ENCODE measurements around the gene ABCD3.
"Not testable (repeated sequence)": the region's sequence is repeated elsewhere in the genome, so short reads cannot be mapped to it uniquely, and the experiment has no call there.

ABCD3 gene

DNA sequence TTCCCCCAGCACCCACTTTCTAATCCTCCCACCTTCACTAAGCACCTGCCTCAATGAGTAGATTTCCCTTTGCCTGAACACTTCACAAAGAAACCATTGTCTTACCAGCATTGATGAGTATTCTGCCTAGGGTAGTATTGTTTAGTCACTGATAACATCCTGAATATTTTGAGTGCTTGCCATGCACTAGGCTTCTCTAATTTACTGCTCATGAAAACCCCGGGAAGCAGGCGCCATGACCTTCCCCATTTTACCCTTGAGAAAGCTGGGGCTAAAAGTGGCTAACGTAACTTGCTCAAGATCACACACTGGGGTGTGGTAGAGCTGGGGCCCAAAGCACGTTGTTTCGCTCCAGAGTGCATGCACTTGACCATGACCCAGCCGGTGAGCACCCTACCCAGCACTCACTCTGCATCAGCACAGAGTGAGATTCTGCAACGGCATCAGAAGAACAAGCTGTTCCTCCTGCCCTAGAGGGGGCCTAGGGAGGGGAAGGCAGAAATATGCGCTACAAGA lies 133.9 kb downstream of the ABCD3 start:
- DNase-seq: no peak

DNA sequence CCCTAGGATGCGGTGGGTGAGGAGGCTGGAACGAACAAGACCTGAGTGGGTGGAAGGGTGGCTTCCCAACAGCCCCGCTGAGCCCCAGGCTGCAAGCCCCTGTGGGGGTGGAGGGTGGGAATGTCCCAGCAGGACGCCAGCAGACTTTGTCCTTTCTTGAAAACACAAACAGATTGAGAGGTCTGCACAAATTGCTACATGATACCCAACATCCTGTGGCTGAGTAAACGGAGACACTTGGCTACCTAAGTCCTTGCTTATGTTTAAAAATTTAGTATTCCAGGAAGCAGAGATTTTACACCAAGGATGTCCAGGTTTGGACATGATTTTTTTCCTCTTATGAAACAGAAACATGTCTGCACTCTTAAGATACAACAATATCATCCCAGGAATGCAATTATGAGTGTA lies 135.1 kb downstream of the ABCD3 start:
- no peak for DNase-seq

DNA sequence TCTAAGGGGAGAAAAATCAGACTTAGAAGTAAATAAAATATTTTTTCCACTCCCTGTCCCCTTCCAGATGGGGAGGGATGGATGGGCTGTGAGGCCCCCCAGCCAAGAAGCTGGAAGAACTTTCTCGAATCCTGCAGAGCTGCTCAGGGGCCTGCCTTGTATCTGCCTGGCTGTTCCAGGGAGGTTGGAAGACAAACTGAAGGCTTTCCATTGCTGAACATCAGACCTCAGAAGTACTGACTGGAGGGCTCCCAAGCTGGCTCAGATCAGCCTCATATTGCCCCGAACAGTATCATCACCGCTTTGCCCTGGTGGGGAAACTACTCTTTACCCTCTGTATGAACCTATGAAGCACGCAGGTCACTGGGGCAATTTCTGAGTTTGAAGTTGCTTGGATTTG lies 135.7 kb downstream of the ABCD3 start:
- DNase-seq: no peak

DNA sequence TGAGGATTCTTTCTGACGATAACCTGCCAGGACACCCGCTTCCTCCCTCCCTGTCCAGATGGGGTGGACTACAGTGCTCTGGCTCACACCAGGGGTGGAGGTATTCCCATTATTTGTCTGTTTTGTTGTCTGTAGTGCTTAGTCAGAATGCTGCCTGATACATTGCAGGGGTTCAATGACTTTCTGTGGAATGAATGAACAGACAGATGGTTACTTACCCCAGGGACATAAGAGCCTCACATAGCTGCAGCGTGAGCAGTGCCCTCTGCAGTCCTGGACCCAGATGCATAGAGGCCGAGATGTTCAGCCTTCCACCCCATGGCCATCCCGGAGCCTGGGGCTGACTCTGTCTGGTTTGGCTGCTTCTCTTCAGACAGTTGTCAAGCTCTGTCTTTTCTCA lies 136.4 kb downstream of the ABCD3 start:
- no peak for DNase-seq

DNA sequence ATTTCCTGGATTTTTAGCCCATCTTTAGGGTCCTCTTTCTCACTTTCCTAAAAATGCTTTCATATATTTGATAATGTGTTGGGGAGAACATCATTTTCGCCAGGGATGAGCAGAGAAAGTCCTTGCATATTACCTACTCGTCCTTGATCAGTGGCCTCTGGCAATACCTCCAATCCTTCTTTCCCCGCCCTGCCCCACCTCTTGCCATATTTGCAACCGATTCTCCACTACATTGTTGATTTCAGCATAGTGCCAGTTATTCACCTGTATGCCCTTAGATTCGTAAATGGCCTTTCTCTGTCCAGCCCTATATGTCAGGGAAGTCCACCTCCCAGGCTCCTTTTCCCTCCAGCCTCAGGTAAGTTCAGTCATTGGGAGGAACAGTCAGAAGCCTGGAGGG lies 136.9 kb downstream of the ABCD3 start:
- DNase-seq: no peak

DNA sequence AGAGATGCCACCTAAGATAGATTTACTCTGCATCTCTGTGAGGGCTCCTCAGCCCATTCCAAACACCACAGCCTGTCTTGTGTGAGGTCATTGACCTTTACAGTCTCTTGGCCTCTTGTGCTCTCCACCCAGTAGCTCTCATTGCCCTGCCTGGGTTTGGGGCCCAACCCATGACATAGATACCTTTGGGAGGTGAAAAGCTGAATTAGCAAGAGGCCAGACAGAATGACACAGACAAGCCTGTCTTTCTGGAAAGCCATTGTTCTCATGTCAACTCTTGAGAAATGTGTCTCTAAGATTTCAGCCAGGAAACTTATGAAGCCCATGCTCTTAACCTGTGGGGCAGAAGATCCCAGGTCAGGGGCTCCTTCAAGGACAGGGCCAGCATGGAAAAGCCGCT lies 141.7 kb downstream of the ABCD3 start:
- DNase-seq: no peak

DNA sequence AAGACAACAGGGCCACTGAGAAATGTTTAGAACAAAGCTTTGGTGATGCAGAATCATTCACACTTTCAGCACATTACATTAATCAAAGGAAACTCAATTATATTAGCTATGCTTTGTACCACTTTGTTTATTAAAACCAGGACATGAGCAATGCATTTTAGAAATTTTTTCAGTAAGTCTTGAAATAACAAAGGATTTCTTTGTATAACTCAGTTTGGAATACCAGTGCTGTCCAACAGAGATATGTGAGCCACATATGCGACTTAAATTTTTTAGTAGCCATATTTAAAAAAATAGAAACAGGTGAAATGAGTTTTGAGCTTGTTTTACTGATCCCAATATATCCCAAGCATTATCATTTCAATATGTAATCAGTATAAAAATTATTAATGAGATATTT lies 142.1 kb downstream of the ABCD3 start:
- DNase-seq: no peak

DNA sequence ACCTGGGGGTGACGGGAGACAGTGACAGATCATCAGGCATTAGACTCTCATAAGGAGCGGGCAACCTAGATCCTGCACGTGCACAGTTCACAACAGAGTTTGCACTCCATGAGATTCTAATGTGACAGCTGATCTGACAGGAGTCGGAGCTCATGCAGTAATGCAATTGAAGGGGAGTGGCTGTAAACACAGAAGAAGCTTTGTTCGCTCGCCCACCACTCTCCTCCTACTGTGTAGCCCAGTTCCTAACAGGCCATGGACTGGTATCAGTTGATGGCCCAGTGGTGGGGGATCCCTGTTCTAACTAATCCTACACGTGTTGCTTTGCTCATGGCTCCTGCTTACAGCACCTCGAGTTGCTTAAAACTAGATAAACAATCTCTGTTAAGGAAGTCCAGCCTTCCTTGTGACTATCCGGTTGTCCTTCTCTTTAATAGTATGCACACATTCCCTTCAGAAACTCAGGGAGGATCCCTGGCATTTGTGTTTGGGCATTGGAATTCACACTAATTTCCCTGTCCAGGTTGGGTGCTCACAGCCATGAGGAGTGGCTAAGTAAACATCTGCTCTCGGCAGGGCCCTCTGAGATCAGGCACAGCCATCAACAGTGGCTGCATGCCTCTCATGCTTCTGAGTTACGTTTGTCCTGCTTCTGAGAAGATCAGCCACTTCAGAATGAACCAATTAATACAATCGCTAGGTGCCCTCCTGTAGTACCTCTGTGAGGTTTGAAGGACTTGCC lies 144.5 kb downstream of the ABCD3 start:
- DNase-seq: no peak

DNA sequence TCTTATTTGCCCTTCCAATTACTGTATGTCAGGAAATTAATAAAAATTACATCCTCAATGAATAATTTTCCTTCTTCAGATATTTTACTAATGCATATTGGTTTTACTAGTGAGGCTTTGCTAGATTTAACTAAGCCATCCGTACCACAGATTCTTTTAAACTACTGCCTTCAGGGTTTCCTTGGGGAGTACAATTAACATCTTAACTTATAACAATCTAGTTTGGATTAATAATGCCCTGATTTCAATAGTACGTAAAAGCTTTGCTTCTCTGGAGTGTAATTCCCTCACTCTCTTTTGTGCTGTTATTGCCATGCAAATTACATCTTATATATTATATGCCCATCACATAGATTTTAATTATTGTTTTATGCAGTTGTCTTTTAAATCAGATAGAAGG lies 147.7 kb downstream of the ABCD3 start:
- no peak for DNase-seq

DNA sequence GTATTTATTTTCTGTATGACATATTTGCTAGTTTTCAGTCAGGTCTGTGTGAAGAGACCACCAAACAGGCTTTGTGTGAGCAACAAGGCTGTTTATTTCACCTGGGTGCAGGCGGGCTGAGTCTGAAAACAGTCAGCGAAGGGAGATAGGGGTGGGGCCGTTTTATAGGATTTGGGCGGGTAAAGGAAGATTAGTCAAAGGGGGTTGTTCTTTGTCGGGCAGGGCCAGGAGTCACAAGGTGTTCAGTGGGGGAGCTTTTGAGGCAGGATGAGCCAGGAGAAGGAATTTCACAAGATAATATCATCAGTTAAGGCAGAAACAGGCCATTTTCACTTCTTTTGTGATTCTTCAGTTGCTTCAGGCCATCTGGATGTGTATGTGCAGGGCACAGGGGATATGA lies 148.2 kb downstream of the ABCD3 start:
- DNase-seq: not testable (repeated sequence)

DNA sequence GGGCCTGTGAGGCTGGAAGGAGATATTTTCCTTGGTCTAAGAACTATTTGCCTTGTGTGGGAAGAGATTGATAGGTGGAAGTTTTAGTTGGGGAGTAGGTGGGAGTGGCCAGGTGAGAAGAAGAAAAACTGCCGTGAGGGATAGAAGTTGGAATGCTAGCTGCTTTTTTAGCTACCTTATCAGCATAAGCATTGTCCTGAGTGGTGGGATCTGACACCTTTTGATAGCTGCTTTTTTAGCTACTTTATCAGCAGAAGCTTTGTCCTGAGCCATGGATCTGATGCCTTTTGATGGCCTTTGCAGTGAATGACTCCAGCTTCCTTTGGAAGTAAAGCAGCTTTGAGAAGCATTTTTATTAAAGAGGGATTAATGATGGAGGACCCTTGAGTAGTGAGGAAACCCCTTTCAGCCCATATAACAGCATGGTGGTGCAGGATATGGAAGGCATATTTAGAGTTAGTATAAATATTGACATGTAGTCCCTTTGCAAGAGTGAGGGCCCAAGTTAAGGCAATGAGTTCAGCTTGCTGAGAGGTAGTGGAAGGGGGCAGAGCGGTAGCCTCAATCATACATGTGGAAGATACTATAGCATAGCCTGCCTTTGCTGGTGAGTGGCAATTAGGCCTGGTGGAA lies 149.9 kb downstream of the ABCD3 start:
- DNase-seq: not testable (repeated sequence)
